ENCODE data around the gene HEPACAM2.

Gene HEPACAM2

GRCh38 chr7:93175219-93175618, 51.0 kb downstream of the HEPACAM2 start:
- no peaks in the 10 kb centered on the region for H3K27me3 ChIP-seq (ENCODE audit: control insufficient read depth, insufficient read depth, low read length, poor library complexity, severe bottlenecking)
- WGBS, 2 experiments: 97 to 100% methylated on average over 2 of the region's 2 CpGs
- H3K4me3 ChIP-seq (ENCODE audit: insufficient read depth, low read depth, low read length): no peak overlapping the region
- H3K9me3 ChIP-seq (ENCODE audit: control insufficient read depth, low read length): no peaks in the 10 kb centered on the region
- H3K27ac ChIP-seq (ENCODE audit: insufficient read depth, low read depth, low read length, poor library complexity, severe bottlenecking): no peak overlapping the region
- no peaks in the 10 kb centered on the region for H3K4me1 ChIP-seq (ENCODE audit: control insufficient read depth, insufficient read depth, low read length)
- H3K36me3 ChIP-seq (ENCODE audit: control insufficient read depth, insufficient read depth, low read length): no peaks in the 10 kb centered on the region

- Histone ChIP-seq H3K27me3 (ENCODE audit: control insufficient read depth, insufficient read depth, low read length, poor library complexity, severe bottlenecking) (no peaks in the 10 kb centered on the region), H3K27ac (ENCODE audit: insufficient read depth, low read depth, low read length, poor library complexity, severe bottlenecking) (no peak overlapping the region), H3K4me1 (ENCODE audit: control insufficient read depth, insufficient read depth, low read length) (no peaks in the 10 kb centered on the region), H3K4me3 (ENCODE audit: insufficient read depth, low read depth, low read length) (no peak overlapping the region), H3K9me3 (ENCODE audit: control insufficient read depth, low read length) (no peaks in the 10 kb centered on the region), H3K36me3 (ENCODE audit: control insufficient read depth, insufficient read depth, low read length) (no peaks in the 10 kb centered on the region)
- 100% methylated on average over 1 to 2 of the region's 2 CpGs for WGBS, 2 experiments
Observed at GRCh38 chr7:93172683-93173082, 53.6 kb downstream of the HEPACAM2 start.

- Histone ChIP-seq H3K4me3 (ENCODE audit: insufficient read depth, low read depth, low read length) (no peak overlapping the region), H3K27ac (ENCODE audit: insufficient read depth, low read depth, low read length, poor library complexity, severe bottlenecking) (no peak overlapping the region), H3K36me3 (ENCODE audit: control insufficient read depth, insufficient read depth, low read length) (no peaks in the 10 kb centered on the region), H3K4me1 (ENCODE audit: control insufficient read depth, insufficient read depth, low read length) (no peaks in the 10 kb centered on the region), H3K27me3 (ENCODE audit: control insufficient read depth, insufficient read depth, low read length, poor library complexity, severe bottlenecking) (no peaks in the 10 kb centered on the region), H3K9me3 (ENCODE audit: control insufficient read depth, low read length) (no peaks in the 10 kb centered on the region)
- WGBS, 2 experiments: 64 to 77% methylated on average over 2 of the region's 2 CpGs
Observed at GRCh38 chr7:93171606-93172226, 54.6 kb downstream of the HEPACAM2 start.

GRCh38 chr7:93165447-93165846, 60.8 kb downstream of the HEPACAM2 start:
- WGBS, 2 experiments: 87 to 88% methylated on average over 1 of the region's 1 CpG
- Histone ChIP-seq H3K4me1 (ENCODE audit: control insufficient read depth, insufficient read depth, low read length) (no peaks in the 10 kb centered on the region), H3K9me3 (ENCODE audit: control insufficient read depth, low read length) (no peaks in the 10 kb centered on the region), H3K4me3 (ENCODE audit: insufficient read depth, low read depth, low read length) (no peak overlapping the region), H3K27ac (ENCODE audit: insufficient read depth, low read depth, low read length, poor library complexity, severe bottlenecking) (no peak overlapping the region), H3K36me3 (ENCODE audit: control insufficient read depth, insufficient read depth, low read length) (no peaks in the 10 kb centered on the region), H3K27me3 (ENCODE audit: control insufficient read depth, insufficient read depth, low read length, poor library complexity, severe bottlenecking) (no peaks in the 10 kb centered on the region)

- no peaks in the 10 kb centered on the region for H3K9me3 ChIP-seq (ENCODE audit: control insufficient read depth, low read length)
- H3K27me3 ChIP-seq (ENCODE audit: control insufficient read depth, insufficient read depth, low read length, poor library complexity, severe bottlenecking): no peaks in the 10 kb centered on the region
- H3K4me3 ChIP-seq (ENCODE audit: insufficient read depth, low read depth, low read length): no peak overlapping the region
- no peaks in the 10 kb centered on the region for H3K4me1 ChIP-seq (ENCODE audit: control insufficient read depth, insufficient read depth, low read length)
- H3K27ac ChIP-seq (ENCODE audit: insufficient read depth, low read depth, low read length, poor library complexity, severe bottlenecking): no peak overlapping the region
- WGBS, 2 experiments: no CpG with 5 or more reads among the region's 2 CpGs
- H3K36me3 ChIP-seq (ENCODE audit: control insufficient read depth, insufficient read depth, low read length): no peaks in the 10 kb centered on the region
Observed at GRCh38 chr7:93164766-93165165, 61.5 kb downstream of the HEPACAM2 start.

GRCh38 chr7:93161181-93161762, 65.0 kb downstream of the HEPACAM2 start:
- no peaks in the 10 kb centered on the region for H3K9me3 ChIP-seq (ENCODE audit: control insufficient read depth, low read length)
- no peak overlapping the region for H3K27ac ChIP-seq (ENCODE audit: insufficient read depth, low read depth, low read length, poor library complexity, severe bottlenecking)
- no peaks in the 10 kb centered on the region for H3K4me1 ChIP-seq (ENCODE audit: control insufficient read depth, insufficient read depth, low read length)
- WGBS, 2 experiments: 86 to 91% methylated on average over 3 of the region's 3 CpGs
- no peak overlapping the region for H3K4me3 ChIP-seq (ENCODE audit: insufficient read depth, low read depth, low read length)
- H3K27me3 ChIP-seq (ENCODE audit: control insufficient read depth, insufficient read depth, low read length, poor library complexity, severe bottlenecking): no peaks in the 10 kb centered on the region
- no peaks in the 10 kb centered on the region for H3K36me3 ChIP-seq (ENCODE audit: control insufficient read depth, insufficient read depth, low read length)

GRCh38 chr7:93160410-93160809, 65.9 kb downstream of the HEPACAM2 start:
- H3K27me3 ChIP-seq (ENCODE audit: control insufficient read depth, insufficient read depth, low read length, poor library complexity, severe bottlenecking): no peaks in the 10 kb centered on the region
- H3K36me3 ChIP-seq (ENCODE audit: control insufficient read depth, insufficient read depth, low read length): no peaks in the 10 kb centered on the region
- no peak overlapping the region for H3K4me3 ChIP-seq (ENCODE audit: insufficient read depth, low read depth, low read length)
- no peaks in the 10 kb centered on the region for H3K9me3 ChIP-seq (ENCODE audit: control insufficient read depth, low read length)
- 100% methylated on average over 1 of the region's 1 CpG for WGBS, 2 experiments
- H3K4me1 ChIP-seq (ENCODE audit: control insufficient read depth, insufficient read depth, low read length): no peaks in the 10 kb centered on the region
- no peak overlapping the region for H3K27ac ChIP-seq (ENCODE audit: insufficient read depth, low read depth, low read length, poor library complexity, severe bottlenecking)

- no peaks in the 10 kb centered on the region for H3K4me1 ChIP-seq (ENCODE audit: control insufficient read depth, insufficient read depth, low read length)
- H3K36me3 ChIP-seq (ENCODE audit: control insufficient read depth, insufficient read depth, low read length): no peaks in the 10 kb centered on the region
- no peak overlapping the region for H3K4me3 ChIP-seq (ENCODE audit: insufficient read depth, low read depth, low read length)
- H3K27me3 ChIP-seq (ENCODE audit: control insufficient read depth, insufficient read depth, low read length, poor library complexity, severe bottlenecking): no peaks in the 10 kb centered on the region
- H3K9me3 ChIP-seq (ENCODE audit: control insufficient read depth, low read length): no peaks in the 10 kb centered on the region
- H3K27ac ChIP-seq (ENCODE audit: insufficient read depth, low read depth, low read length, poor library complexity, severe bottlenecking): no peak overlapping the region
- 92 to 96% methylated on average over 3 of the region's 3 CpGs for WGBS, 2 experiments
Observed at GRCh38 chr7:93159490-93159889, 66.8 kb downstream of the HEPACAM2 start.

- no peaks in the 10 kb centered on the region for H3K4me1 ChIP-seq (ENCODE audit: control insufficient read depth, insufficient read depth, low read length)
- H3K4me3 ChIP-seq (ENCODE audit: insufficient read depth, low read depth, low read length): no peak overlapping the region
- H3K36me3 ChIP-seq (ENCODE audit: control insufficient read depth, insufficient read depth, low read length): no peaks in the 10 kb centered on the region
- no peaks in the 10 kb centered on the region for H3K9me3 ChIP-seq (ENCODE audit: control insufficient read depth, low read length)
- WGBS, 2 experiments: 90 to 100% methylated on average over 1 of the region's 1 CpG
- H3K27ac ChIP-seq (ENCODE audit: insufficient read depth, low read depth, low read length, poor library complexity, severe bottlenecking): no peak overlapping the region
- H3K27me3 ChIP-seq (ENCODE audit: control insufficient read depth, insufficient read depth, low read length, poor library complexity, severe bottlenecking): no peaks in the 10 kb centered on the region
Observed at GRCh38 chr7:93156884-93157283, 69.4 kb downstream of the HEPACAM2 start.

- no peaks in the 10 kb centered on the region for H3K36me3 ChIP-seq (ENCODE audit: control insufficient read depth, insufficient read depth, low read length)
- no peaks in the 10 kb centered on the region for H3K27me3 ChIP-seq (ENCODE audit: control insufficient read depth, insufficient read depth, low read length, poor library complexity, severe bottlenecking)
- H3K4me3 ChIP-seq (ENCODE audit: insufficient read depth, low read depth, low read length): no peak overlapping the region
- WGBS, 2 experiments: 88% methylated on average over 1 of the region's 1 CpG
- H3K9me3 ChIP-seq (ENCODE audit: control insufficient read depth, low read length): no peaks in the 10 kb centered on the region
- no peak overlapping the region for H3K27ac ChIP-seq (ENCODE audit: insufficient read depth, low read depth, low read length, poor library complexity, severe bottlenecking)
- H3K4me1 ChIP-seq (ENCODE audit: control insufficient read depth, insufficient read depth, low read length): peaks cover 2% of the 10 kb centered on the region
Observed at GRCh38 chr7:93150200-93150835, 76.0 kb downstream of the HEPACAM2 start.

Data from ectodermal cell (in vitro differentiated cells).